HG02678 (cell line): ENCODE results near the gene TMED4.
"Not testable (repeated sequence)": the region's sequence is repeated elsewhere in the genome, so short reads cannot be mapped to it uniquely, and the experiment has no call there.

Experiments
- ATAC-seq: cut with Tn5 transposase; IDR thresholded peaks from one replicate; pipeline ENCODE4 v1.9.1; 2021; ENCODE audit warnings: mild to moderate bottlenecking, moderate library complexity; ENCODE audit not compliant: unreplicated experiment

TMED4 gene

DNA sequence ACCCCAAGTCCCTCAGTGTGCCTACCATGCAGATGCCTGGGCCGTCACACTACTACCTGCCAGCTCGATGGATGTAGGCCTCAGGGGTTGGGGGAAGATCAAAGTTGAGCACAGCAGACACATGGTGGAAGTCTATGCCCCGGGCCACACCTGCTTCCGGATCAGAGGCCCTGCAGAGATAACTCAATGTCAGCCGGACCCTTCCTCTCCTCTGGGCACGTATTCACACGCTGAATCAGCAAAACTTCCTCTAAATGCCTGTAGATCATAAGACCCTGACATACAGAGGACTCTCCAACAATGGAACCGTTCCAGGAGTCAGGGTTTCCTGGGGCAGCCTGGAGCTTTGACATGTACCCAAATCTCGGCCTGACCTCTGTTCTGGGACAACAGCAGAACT is 12.1 kb downstream of the TMED4 start:
- no peak for ATAC-seq

DNA sequence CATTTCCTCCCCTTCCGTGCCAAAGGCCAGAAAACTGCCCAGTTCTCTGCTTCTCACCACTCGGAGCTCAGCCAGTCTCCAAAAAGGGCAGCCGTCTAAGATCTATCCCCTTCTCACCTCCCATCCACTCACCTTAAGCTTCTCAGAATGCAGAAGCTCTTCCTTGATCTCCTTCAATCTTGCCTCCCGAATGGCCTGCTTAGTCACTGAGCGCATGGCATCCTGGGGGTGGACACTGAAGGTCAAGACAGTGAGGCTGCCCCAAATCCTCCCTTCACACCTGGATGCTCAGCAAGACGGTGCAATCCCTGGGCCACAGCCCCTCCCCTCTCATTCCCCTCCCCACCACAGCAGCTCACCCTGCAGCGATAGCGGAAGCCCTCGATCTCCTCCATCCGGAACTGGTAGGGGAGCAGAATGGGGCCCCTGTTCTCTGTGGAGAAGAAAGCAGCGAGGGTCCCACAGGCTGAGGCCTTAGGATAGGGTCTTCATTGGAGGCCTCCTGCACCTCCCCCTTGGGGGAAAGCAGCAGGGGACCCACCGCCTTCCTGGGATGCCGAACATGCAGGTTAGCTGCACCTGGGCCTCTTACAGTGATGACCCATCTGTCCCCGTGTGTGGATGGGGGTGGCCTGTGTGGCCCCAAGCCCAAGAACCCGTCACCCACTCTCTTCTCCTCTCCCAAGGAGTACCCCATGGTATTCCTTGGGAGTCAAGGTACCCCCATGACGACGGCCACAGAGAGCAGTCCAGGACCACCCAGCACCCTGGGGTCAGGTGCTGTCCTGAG is 13.1 kb downstream of the TMED4 start:
- no peak for ATAC-seq

DNA sequence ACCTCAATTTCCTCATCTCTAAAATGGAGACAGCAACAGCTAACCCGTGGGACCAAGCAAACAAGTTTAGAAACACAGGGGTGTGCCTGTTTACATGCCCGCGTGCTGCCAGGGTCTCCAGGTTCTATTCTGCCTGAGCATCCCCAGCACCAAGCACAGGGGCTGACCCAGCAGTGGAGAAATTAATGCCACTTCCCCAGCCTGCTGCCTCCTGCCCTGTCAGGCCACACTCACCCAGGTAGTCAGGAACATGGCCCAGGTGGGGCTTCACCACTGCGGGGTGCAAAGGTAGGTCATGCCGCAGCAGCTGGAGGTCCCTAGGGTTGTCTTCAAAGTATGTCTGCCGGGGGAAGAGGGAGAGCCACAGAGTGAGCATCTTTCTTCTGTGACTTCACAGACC is 14.1 kb downstream of the TMED4 start:
- ATAC-seq, result no peak

DNA sequence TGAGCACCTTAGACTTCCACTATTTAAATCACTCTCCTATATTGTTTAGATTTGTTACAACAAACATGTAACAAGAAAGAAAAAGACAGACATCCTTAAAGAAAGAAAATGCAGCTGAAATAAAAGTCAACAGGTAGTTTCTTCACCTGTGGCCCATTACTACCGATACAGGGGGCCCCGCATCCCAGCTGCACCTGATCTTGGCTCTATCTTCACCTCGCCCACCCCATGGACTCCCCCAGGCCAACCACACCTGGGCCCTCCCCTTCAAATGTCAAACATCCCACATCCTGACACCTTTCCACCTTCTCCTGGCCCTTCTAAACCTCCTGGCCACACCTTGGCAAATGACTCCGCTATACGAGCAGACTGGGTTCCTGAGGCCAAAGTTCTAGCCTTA is 15.4 kb downstream of the TMED4 start:
- ATAC-seq, result no peak

DNA sequence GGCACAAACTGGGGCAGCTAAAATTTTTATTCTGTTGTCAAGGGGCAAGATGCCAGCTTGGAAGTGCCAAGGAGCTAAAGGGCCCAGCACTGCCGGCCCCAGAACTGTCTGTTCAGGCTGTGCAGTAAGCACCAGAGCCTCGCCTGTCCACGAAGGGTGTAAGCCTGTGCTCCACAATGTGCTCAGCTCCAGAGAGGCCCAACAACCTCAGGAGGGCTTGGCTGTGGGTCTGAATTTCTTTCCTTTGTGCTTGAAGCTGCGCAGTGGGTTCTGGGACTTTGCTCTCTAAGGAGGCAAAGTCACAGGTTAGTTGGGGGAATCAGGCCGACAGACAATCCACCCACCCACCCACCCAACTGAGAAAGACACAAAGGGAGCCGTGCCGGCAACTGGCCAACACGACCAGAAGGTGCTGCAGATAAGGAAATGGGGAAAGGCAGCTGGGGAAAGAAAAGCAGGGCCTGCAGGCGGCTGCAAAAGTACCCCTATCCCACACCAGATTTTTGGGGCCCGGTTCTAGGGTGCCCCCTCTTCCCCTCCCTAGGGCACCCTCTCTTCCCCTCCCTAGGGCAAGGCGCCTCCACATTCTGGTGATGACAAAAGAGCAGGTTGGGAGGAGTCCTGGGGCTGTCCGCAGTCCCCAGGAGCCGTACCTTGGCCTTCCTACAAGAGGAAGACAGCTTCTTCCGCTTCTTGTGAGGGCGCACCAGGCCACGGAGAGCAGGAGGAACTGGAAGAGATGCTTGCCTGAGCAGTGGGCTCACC is 16.1 kb downstream of the TMED4 start:
- ATAC-seq, result peak; percentile 36

DNA sequence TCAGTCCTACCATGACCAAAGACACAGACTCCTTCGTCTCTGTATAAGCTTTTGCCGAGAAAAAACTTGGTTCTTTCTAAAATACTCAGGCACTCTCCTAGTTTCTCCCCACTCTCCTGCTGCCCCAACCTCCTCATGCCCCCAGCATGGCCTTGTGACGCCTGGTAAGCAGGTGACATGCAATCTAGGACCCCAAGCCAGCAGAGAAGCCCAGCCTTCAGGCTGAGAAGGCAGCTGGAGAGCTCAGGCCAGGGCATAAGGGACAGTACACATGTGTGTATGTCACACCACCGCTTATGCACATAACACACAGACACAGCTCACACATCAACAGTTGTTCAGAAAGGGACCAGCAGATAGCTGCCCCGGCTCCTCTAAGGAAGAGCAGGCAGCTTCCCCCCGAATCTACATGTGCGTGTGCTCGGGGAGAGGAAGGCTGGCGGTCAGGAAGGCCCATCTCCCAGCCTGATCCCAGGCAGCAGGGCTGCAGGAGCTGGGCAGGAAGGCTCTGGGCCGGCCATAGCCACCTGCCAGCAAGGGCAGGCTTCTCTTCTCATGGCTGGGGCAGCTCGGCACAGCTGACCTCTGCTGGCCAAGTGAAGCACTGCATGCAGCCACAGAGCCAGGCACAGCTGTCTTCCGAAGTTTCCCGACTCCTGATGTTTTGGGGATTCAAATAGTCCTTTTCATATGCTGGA is 16.8 kb downstream of the TMED4 start:
- peak; percentile 74 for ATAC-seq

DNA sequence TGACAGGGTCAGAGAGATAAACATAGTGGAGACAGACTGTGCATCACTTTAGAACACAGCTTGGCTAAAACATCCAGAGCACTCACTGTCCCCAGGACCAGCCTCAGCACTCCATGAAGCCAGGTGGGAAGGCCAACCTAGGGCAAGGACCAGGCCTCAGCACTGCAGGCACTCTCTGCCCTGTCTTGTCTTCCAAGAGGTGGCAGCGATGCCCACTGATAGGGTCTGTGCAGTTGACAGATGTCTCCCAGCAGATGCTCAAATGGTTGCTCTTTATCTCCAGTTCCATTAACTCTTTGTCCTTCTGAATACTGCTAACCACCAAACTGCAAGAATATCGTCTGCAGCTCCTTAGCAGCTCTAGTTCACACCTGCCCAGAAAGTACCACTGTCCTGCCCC is 17.4 kb downstream of the TMED4 start:
- no peak for ATAC-seq

DNA sequence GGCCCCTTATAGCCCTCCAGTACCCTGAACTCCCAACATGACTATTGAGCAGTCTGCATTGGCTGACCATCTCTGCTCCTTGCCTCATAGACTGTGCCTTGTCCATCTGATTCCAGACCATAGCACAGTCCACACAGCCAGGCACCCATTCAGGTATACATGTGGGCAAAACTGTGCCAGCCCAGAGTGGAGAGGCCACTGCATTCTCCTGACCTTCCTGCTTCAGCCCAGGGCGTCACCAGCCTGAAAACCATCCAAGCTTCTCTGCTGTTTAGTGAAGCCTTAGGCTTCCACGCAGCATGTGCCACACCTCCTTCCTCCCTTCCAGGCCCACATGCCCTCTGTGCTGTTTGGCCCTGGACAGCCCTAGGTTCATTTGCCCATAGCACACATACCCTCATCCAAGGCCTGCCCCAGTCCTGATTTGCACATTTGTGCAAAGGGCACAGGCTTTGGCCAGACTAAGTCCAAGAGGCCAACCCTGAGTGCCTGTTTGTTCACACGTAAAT is 18.8 kb downstream of the TMED4 start:
- no peak for ATAC-seq

DNA sequence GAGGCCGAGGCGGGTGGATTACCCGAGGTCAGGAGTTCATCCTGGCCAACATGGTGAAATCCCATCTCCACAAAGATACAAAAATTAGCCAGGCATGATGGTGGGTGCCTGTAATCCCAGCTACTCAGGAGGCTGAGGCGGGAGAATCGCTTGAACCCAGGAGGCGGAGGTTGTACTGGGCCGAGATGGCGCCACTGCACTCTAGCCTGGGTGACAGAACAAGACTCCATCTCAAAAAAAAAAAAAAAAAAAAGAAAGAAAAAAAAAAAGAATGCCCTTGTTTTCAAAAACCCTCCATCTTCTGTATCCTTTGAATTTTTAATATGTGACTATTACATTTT is 19.4 kb downstream of the TMED4 start:
- ATAC-seq, result not testable (repeated sequence)

DNA sequence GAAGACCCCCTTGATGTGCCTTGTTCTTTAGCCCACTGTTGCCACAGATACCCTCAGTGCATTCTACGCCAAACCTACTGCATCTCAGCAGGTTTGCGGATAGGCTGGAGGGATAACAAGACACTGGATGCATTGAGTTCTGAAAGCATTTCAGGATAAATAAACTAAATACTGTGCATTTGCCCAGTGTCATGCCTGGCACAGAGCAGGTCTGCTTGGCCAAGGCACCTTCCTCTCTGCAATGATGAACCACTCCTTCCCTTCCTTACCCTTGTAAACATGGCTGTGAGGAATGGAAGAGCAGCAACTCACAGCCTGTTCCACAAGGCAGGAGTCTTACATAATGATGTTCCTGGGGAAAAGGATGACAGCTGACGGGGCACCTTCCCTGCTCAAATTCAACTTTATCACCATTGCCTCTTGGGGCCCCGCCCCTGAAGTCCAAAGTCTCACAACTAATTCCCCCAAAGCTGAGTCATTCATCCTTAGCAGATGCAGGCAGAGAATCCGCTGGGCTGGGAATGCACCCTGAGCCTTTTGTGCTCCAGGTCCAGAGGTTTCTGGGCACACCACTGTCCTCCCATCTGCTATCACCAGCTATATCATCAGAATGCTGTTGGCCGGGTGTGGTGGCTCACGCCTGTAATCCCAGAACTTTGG is 19.9 kb downstream of the TMED4 start:
- no peak for ATAC-seq

DNA sequence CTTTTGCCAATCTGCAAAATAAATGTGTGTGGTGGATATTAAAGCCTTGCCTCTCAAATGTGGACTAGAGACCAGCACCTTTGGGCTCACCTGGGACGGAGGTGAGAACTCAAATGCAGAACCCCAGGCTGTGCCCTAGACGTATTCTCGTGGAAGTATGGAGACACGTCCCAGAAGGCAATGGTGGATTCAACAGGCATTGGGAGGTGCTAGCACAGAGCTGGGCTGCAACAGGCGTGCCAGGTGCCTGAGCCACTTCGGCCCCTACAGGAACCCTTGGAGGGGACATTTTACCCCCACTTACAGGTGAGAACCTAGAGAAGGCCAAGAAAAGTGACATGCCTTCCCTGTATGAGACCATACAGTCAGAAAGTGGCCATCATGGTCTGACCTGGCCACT is 20.6 kb downstream of the TMED4 start:
- no peak for ATAC-seq

DNA sequence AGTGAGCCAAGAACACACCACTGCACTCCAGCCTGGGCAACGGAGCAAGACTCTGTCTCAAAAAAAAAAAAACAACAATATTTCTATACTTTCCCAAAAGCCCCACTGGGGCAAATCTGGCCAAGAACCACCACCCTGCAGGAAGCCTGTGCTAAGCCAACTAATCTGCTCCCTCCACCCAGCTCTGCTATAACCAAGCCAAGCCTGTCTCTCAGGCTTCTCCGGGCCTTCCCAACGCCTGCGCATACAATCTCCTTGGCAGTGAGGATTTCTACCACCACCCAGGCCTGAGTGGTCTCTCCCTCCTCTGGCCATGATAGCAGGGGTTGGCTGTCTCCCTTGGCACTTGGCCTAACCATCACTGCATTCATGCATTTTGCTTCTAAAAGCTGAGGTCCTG is 22.5 kb downstream of the TMED4 start:
- ATAC-seq, result no peak

DNA sequence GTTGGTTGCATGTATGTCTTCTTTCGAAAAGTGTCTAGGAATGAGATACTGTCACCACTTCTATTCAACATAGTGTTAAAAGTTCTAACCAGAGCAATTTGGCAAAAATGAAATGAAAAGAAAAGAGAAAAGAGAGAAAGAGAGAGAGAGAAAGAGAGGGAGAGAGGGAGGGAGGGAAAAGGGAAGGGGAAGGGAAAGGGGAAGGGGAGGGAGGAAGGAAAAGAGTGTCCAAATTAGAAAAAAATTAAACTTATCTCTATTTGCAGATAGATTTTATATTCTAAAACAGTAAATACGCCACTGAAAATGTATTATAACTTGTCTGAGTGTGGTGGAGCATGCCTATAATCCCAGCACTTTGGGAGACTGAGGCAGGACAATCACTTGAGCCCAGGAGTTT is 24.5 kb downstream of the TMED4 start:
- no peak for ATAC-seq

DNA sequence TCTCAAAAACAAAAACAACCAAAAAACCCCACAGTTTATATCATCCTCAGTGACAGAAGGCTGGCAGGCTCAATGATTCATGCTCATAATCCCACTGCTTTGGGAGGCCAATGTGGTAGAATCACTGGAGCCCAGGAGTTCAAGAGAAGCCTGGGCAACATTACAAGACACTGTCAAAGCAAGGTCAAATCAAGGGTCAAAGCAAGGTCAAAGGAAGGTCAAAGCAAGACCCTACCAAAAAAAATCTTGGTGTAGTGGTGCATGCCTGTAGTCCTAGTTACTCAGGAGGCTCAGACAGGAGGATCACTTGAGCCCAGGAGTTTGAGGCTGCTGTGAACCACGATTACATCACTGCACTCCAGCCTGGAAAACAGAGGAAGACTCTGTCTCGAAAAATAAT is 26.7 kb downstream of the TMED4 start:
- no peak for ATAC-seq

DNA sequence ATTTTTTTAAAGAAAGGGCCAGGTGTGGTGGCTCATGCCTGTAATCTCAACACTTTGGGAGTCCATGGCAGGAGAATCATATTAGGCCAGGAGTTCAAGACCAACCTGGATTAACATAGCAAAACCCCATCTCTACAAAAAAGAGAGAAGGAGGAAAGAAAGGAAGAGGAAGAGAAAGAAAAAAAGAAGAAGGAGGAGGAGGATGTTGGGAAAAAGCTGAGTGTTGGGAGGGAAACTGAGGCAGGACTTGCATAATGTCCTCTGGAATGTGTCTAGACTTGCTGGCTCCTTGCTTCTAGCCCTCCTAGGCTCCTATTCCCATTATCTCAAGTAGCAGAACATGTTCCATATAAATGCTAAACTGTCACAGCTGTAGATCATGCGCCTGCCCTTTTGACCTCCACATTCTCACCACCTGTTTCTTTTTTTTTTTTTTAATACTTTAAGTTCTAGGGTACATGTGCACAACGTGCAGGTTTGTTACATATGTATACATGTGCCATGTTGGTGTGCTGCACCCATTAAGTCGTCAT is 29.5 kb downstream of the TMED4 start:
- ATAC-seq, result not testable (repeated sequence)

DNA sequence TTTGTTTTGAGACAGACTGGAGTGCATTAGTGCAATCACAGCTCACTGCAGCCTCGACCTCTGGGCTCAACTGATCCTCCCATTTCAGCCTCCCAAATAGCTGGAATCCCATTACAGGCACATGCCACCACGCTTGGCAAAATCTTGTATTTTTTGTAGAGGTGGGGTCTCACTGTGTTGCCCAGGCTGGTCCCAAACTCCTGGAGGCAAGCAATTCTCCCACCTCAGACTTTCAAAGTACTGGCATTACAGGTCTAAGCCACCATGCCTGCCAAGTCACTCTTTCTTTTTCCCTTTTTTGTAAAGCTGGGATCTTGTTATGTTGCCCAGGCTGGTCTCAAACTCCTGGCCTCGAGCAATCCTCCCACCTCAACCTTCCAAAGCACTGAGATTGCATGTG is 32.6 kb downstream of the TMED4 start:
- no peak for ATAC-seq

DNA sequence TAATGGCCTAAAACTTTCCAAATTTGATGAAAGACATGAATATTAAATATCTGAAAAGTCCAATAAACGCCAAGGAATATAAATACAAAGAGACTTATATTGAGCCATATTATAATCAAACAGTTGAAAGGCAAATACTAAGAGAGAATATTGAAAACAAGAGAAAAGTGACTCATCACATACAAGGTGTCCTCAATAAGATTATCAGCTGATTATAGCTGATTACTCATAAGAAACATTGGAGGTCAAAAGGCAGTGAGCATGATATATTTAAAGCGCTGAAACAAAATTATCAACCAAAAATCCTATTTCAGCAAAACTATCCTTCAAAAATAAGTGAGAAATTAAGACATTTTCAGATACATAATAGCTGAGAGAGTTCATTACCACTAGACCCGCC is 33.1 kb downstream of the TMED4 start:
- ATAC-seq, result no peak

DNA sequence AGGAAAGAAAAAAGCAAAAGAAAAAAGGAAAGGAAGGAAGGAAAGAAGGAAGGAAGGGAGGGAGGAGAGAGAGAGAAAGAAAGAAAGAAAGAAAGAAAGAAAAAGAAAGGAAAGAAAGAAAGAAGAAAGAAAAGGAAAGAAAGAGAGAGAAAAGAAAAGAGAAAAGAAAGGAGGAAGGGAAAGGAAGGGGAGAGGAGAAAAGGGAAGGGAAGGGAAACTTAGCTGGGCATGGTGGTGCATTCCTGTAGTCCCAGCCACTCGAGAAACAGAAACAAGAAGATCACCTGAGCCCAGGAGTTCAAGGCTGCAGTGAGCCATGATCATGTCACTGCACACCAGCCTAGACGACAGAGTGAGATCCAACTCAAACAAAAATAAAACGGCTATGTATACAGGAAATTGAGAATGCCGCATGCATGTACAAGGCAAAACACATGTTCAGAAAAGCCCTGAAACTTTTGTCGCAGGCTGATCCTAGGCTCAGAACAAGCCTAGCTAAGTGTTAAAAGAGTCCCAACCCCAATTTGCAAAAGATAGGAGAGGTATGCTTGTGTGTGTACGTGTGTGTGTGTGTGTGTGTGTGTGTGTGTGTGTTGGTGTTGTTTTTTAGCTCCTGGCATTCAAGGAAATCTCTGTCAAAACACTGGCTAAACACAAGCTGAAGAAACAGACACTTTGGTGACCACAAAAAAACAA is 34.3 kb downstream of the TMED4 start:
- ATAC-seq, result no peak

DNA sequence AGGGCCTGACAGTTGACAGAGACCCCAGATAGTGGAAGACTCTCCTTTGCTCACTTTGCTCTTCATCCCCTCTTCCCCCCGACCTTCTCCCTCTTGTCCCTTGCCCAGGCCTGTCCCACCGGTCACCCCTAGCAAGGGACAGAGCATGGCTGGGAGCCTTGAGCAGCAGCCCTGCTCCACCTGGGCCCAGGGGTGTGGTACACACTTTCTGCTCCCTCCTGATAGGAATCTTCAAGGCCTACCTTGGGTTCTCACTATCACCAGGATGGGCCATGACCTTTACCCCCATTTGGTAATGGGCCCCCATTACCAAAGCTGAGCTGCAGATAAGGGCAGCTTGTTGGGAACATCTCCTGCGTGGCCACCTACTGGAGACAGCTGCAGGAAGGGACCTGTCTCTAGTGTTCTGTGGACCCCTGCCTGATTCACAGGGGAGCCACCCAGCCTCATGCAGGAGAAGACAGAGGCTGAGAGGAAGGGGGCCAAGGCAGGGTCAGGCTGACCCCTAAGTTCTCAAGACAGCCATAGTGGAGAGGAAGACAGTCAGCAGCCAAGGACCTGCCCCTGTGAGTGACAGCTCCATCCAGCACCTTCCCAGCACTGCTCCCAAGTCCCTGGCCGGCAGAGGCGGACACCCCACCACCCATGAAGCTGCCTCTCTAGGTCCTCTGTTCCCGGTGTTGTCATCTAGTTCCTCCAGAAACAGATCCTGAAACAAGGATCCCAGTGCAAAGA is 40.0 kb downstream of the TMED4 start:
- ATAC-seq, result no peak
